Thyroid gland (tissue), 4 donors: ENCODE measurements around the gene MCM10. TPM values are rescaled to one million over a fixed set of nuclear protein-coding genes. Genes with fewer than 3 reads are reported as not detected.
"Not testable (repeated sequence)": the region's sequence is repeated elsewhere in the genome, so short reads cannot be mapped to it uniquely, and the experiment has no call there.

ENCODE experiments used
- DNase-seq, 2 donors: peaks; one replicate each; pipeline ENCODE4 v3.0.0-alpha.2; 2019
- H3K27ac ChIP-seq, 3 donors: fragments of 200-600 bp; sonication (generic); 1 replicate in 2 of 3; 2 replicates in 1 of 3; pipeline ENCODE4 v1.5.1; 2016 to 2019; ENCODE audit warnings: mild to moderate bottlenecking in 1 of 3, moderate library complexity in 1 of 3
- H3K27me3 ChIP-seq: fragments of 200-600 bp; sonication (generic); one replicate; pipeline ENCODE4 v1.5.1; 2019
- H3K36me3 ChIP-seq, 2 donors: fragments of 200-600 bp; sonication (generic); one replicate each; pipeline ENCODE4 v1.5.1; 2016 to 2019
- H3K4me1 ChIP-seq, 2 donors: fragments of 200-600 bp; sonication (generic); one replicate each; pipeline ENCODE4 v1.5.1; 2017 to 2019
- H3K4me3 ChIP-seq, 3 donors: fragments of 200-600 bp; sonication (generic); replicated peaks in 1 of 3; 1 replicate in 2 of 3; 2 replicates in 1 of 3; pipeline ENCODE4 v1.5.1; 2016; ENCODE audit warnings: mild to moderate bottlenecking in 1 of 3
- H3K9me3 ChIP-seq: fragments of 200-600 bp; sonication (generic); one replicate; pipeline ENCODE4 v1.5.1; 2017
- POLR2A ChIP-seq, 2 donors: fragments of 450-650 bp; IDR thresholded peaks; one replicate each; pipeline ENCODE4 v1.6.1; 2017; ENCODE audit warnings: antibody characterized with exemption in 2 of 2, mild to moderate bottlenecking in 2 of 2, moderate library complexity in 1 of 2
- WGBS, 2 donors: methylation state at CpG; one replicate each; pipeline ENCODE4 v1.1.5; 2017; 5-methylcytosine and 5-hydroxymethylcytosine counted together
- intact Hi-C: fragments of 100-400 bp; cut with DNase I; formaldehyde crosslinking; loops from one replicate; pipeline ENCODE4 v1.15.1; 2023
- total RNA-seq, 4 donors: library from RNA; depleted of rRNA; stranded (reverse); fragments of >200 nt; gene quantifications; one replicate each; pipeline ENCODE4 v1.2.3, GENCODE V29; 2016
- TF ChIP-seq, protein P1 (sequence below), 6 experiments: fragments of 200-600 bp in 3 of 6; fragments of 450-650 bp in 3 of 6; sonication (generic) in 3 of 6; IDR thresholded peaks; one replicate each; pipeline ENCODE4 v1.5.1; 2016 to 2019; ENCODE audit warnings: antibody characterized with exemption in 6 of 6, mild to moderate bottlenecking in 2 of 6, inconsistent platforms in 1 of 6, moderate library complexity in 1 of 6

The MCM10 gene
- total RNA-seq, 4 donors from 2014 or later: 0.24 to 1.4 (median 0.49) TPM

GRCh38 chr10:13231808-13232207, 70.5 kb downstream of the MCM10 start:
- Histone ChIP-seq H3K4me1 (no peaks in the 10 kb centered on the region), H3K27me3 (no peaks in the 10 kb centered on the region), H3K9me3 (no peaks in the 10 kb centered on the region), H3K36me3 (no peaks in the 10 kb centered on the region), H3K4me3 (no peak overlapping the region), H3K27ac (no peak overlapping the region)
- intact Hi-C loops: no loop called here
- TF ChIP-seq, protein P1, sequence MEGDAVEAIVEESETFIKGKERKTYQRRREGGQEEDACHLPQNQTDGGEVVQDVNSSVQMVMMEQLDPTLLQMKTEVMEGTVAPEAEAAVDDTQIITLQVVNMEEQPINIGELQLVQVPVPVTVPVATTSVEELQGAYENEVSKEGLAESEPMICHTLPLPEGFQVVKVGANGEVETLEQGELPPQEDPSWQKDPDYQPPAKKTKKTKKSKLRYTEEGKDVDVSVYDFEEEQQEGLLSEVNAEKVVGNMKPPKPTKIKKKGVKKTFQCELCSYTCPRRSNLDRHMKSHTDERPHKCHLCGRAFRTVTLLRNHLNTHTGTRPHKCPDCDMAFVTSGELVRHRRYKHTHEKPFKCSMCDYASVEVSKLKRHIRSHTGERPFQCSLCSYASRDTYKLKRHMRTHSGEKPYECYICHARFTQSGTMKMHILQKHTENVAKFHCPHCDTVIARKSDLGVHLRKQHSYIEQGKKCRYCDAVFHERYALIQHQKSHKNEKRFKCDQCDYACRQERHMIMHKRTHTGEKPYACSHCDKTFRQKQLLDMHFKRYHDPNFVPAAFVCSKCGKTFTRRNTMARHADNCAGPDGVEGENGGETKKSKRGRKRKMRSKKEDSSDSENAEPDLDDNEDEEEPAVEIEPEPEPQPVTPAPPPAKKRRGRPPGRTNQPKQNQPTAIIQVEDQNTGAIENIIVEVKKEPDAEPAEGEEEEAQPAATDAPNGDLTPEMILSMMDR (IDR thresholded peaks at IDR 0.05): no peak
- no peak for TF ChIP-seq POLR2A (IDR thresholded peaks at IDR 0.05)
- WGBS, 2 donors: 72 to 73% methylated on average over 6 of the region's 6 CpGs
- no peak for DNase-seq

DNA sequence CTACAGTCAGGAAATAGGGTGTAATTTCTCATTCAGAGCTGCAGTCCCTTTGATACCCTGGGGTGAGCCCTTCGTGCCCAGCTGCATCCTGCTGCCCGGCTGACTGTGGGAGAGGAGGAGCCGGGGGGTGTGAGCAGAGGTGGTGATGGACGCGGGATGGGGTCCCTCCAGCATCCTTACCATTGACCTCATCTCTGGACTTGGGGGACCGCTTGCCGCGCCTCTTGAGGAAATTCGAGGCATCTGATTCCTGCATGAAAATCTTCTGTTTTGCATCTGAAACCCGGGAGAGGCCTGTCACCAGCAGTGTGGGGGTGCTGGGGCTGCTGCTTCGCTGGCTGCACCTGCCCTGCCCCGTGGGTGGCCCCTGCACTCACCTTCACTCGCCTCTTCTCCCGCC, 72.0 kb downstream of the MCM10 start:
- DNase-seq: no peak
- no peaks in the 10 kb centered on the region for H3K36me3 ChIP-seq
- no peak overlapping the region for H3K4me3 ChIP-seq
- no peaks in the 10 kb centered on the region for H3K4me1 ChIP-seq
- WGBS, 2 donors: 49 to 73% methylated on average over 7 to 12 of the region's 14 CpGs
- H3K27me3 ChIP-seq: no peaks in the 10 kb centered on the region
- no peaks in the 10 kb centered on the region for H3K9me3 ChIP-seq
- intact Hi-C loops: no loop called here
- no peak overlapping the region for H3K27ac ChIP-seq
- TF ChIP-seq, protein P1 (IDR thresholded peaks at IDR 0.05): no peak
- no peak for TF ChIP-seq POLR2A (IDR thresholded peaks at IDR 0.05)

DNA sequence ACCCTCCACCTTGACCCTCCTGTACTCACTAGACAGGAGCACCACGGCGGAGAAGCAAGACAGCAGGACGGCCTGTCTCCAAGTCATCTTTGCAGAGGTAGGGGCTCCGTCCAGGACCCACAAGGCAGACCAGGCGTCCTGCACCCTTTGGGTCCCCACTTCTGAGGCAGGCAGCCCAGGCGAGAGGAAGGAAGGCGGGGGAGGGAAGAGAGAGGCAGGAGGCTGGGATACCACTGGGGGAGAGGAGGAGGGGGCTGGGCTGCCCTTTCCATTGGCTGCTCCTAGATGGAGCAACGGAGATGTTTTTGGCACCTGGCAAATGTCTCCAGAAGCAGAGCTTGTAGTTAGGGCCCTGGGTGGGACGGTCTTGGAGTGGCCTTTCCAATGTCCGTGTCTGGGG, 72.8 kb downstream of the MCM10 start, which contains the start of gene UCMA:
UCMA (minus strand) TSS at position 203 of the 400 bp plus-strand sequence; CDS start at position 87, 116 bp downstream.
- no peaks in the 10 kb centered on the region for H3K27me3 ChIP-seq
- TF ChIP-seq, protein P1 (IDR thresholded peaks at IDR 0.05): no peak
- TF ChIP-seq POLR2A (IDR thresholded peaks at IDR 0.05): no peak
- 61 to 72% methylated on average over 10 of the region's 10 CpGs for WGBS, 2 donors
- H3K4me1 ChIP-seq: no peaks in the 10 kb centered on the region
- intact Hi-C loops: no loop called here
- H3K4me3 ChIP-seq: no peak within 1 kb of the TSS
- H3K36me3 ChIP-seq: no peaks in the 10 kb centered on the region
- no peak within 1 kb of the TSS for H3K27ac ChIP-seq
- H3K9me3 ChIP-seq: no peaks in the 10 kb centered on the region
- DNase-seq: no peak

GRCh38 chr10:13234736-13235135, 73.4 kb downstream of the MCM10 start:
- H3K36me3 ChIP-seq, H3K27me3 ChIP-seq: not testable (repeated sequence)
- 90 to 92% methylated on average over 13 of the region's 13 CpGs for WGBS, 2 donors

GRCh38 chr10:13236638-13237037, 75.3 kb downstream of the MCM10 start:
- intact Hi-C loops: no loop called here
- H3K27ac ChIP-seq: no peak overlapping the region
- WGBS, 2 donors: 77 to 83% methylated on average over 8 of the region's 8 CpGs
- no peaks in the 10 kb centered on the region for H3K4me1 ChIP-seq
- H3K4me3 ChIP-seq: no peak overlapping the region
- no peaks in the 10 kb centered on the region for H3K27me3 ChIP-seq
- TF ChIP-seq, protein P1 (IDR thresholded peaks at IDR 0.05): no peak
- TF ChIP-seq POLR2A (IDR thresholded peaks at IDR 0.05): no peak
- H3K36me3 ChIP-seq: no peaks in the 10 kb centered on the region
- no peaks in the 10 kb centered on the region for H3K9me3 ChIP-seq
- no peak for DNase-seq

More at GRCh38 chr10:13234736-13235135, 73.4 kb downstream of the MCM10 start:
- H3K9me3 ChIP-seq, H3K4me1 ChIP-seq, DNase-seq, intact Hi-C loops, H3K27ac ChIP-seq, H3K4me3 ChIP-seq: not testable (repeated sequence)
